Neural cell (in vitro differentiated cells): Measurements from ENCODE around the gene EVC. TPM values are rescaled to one million over a fixed set of nuclear protein-coding genes. Genes with fewer than 3 reads are reported as not detected.
"Not testable (repeated sequence)": the region's sequence is repeated elsewhere in the genome, so short reads cannot be mapped to it uniquely, and the experiment has no call there.

Experiments
- H2AFZ ChIP-seq: fragments of 200-600, 300-800 bp; sonication (generic), shearing (Covaris generic); 2 replicates; pipeline ENCODE4 v1.6.0; 2014; ENCODE audit warnings: low read depth, mild to moderate bottlenecking, antibody characterized with exemption, low read length, moderate library complexity
- H3F3A ChIP-seq: fragments of 200-600 bp; shearing (Covaris generic); 2 replicates; pipeline ENCODE4 v1.6.1; 2016; ENCODE audit warnings: mild to moderate bottlenecking, moderate library complexity, mixed read lengths, antibody characterized with exemption, low read length; ENCODE audit not compliant: insufficient read depth, poor library complexity, severe bottlenecking
- H3K27ac ChIP-seq: fragments of 200-600, 300-800 bp; sonication (generic), shearing (Covaris generic); 2 replicates; pipeline ENCODE4 v1.5.1; 2014; ENCODE audit warnings: mild to moderate bottlenecking, low read length, moderate library complexity
- H3K27me3 ChIP-seq: fragments of 300-800, 200-600 bp; sonication (generic), shearing (Covaris generic); 2 replicates; pipeline ENCODE4 v1.6.0; 2014; ENCODE audit warnings: mild to moderate bottlenecking, low read depth, low read length, moderate library complexity; ENCODE audit not compliant: insufficient read depth
- H3K36me3 ChIP-seq: fragments of 300-800, 200-600 bp; sonication (generic), shearing (Covaris generic); 2 replicates; pipeline ENCODE4 v1.5.1; 2014; ENCODE audit warnings: mild to moderate bottlenecking, antibody characterized with exemption, low read length, moderate library complexity; ENCODE audit not compliant: insufficient read depth
- H3K4me2 ChIP-seq: fragments of 300-800, 200-600 bp; sonication (generic), shearing (Covaris generic); 2 replicates; pipeline ENCODE4 v1.6.0; 2014; ENCODE audit warnings: mild to moderate bottlenecking, low read length
- H3K4me3 ChIP-seq: fragments of 300-800, 200-600 bp; sonication (generic), shearing (Covaris generic); 2 replicates; pipeline ENCODE4 v1.5.1; 2014; ENCODE audit warnings: mild to moderate bottlenecking, low read length, moderate library complexity
- H3K79me2 ChIP-seq: fragments of 200-600 bp; shearing (Covaris generic); replicated peaks from 2 replicates; pipeline ENCODE4 v1.6.0; 2014; ENCODE audit warnings: mild to moderate bottlenecking, low read length, moderate library complexity; ENCODE audit not compliant: insufficient read depth
- H3K9ac ChIP-seq: fragments of 300-800, 200-600 bp; sonication (generic), shearing (Covaris generic); 2 replicates; pipeline ENCODE4 v1.6.1; 2016; ENCODE audit warnings: mild to moderate bottlenecking, low read length, mixed read lengths
- H3K9me2 ChIP-seq: fragments of 200-600 bp; shearing (Covaris generic); 2 replicates; pipeline ENCODE4 v1.6.1; 2016; ENCODE audit warnings: mild to moderate bottlenecking, low read length, mixed read lengths; ENCODE audit not compliant: insufficient read depth
- H3K9me3 ChIP-seq: fragments of 200-600, 300-800 bp; sonication (generic), shearing (Covaris generic); 2 replicates; pipeline ENCODE4 v1.6.1; 2016; ENCODE audit warnings: mild to moderate bottlenecking, mixed run types, low read length, moderate library complexity, mixed read lengths
- H4K20me1 ChIP-seq: fragments of 200-600 bp; shearing (Covaris generic); 2 replicates; pipeline ENCODE4 v1.6.1; 2016; ENCODE audit warnings: mild to moderate bottlenecking, mixed run types; ENCODE audit not compliant: insufficient read depth
- EP300 ChIP-seq: fragments of 450-650 bp; conservative IDR thresholded peaks from 2 replicates; pipeline ENCODE4 v1.6.1; 2014; ENCODE audit warnings: antibody characterized with exemption, mild to moderate bottlenecking, moderate library complexity; ENCODE audit not compliant: poor library complexity, severe bottlenecking
- EZH2 ChIP-seq: fragments of 200-600, 300-800 bp; shearing (Covaris generic), sonication (generic); IDR thresholded peaks from 2 replicates; pipeline ENCODE4 v1.6.1; 2014; ENCODE audit warnings: antibody characterized with exemption, low read length, borderline replicate concordance, mild to moderate bottlenecking; ENCODE audit not compliant: insufficient read depth, poor library complexity, severe bottlenecking
- MXI1 ChIP-seq: fragments of 450-650 bp; conservative IDR thresholded peaks from 2 replicates; pipeline ENCODE4 v1.6.1; 2014; ENCODE audit warnings: antibody characterized with exemption, mild to moderate bottlenecking; ENCODE audit not compliant: poor library complexity, severe bottlenecking
- POLR2AphosphoS5 ChIP-seq: IDR thresholded peaks from 2 replicates; pipeline ENCODE4 v1.6.1; 2012
- RAD21 ChIP-seq: fragments of 450-650 bp; conservative IDR thresholded peaks from 2 replicates; pipeline ENCODE4 v1.6.1; 2014; ENCODE audit warnings: antibody characterized with exemption, mild to moderate bottlenecking, moderate library complexity
- SMC3 ChIP-seq: fragments of 450-650 bp; conservative IDR thresholded peaks from 2 replicates; pipeline ENCODE4 v1.6.1; 2014; ENCODE audit warnings: antibody characterized with exemption, mild to moderate bottlenecking, moderate library complexity; ENCODE audit not compliant: poor library complexity
- TAF1 ChIP-seq: IDR thresholded peaks from 2 replicates; pipeline ENCODE4 v1.6.1; 2012; ENCODE audit warnings: low read depth
- polyA plus RNA-seq: library from polyadenylated mRNA; depleted of rRNA; stranded (reverse); fragments of >200 nt; gene quantifications from 2 replicates; pipeline ENCODE4 v1.2.3, GENCODE V29; 2014
- TF ChIP-seq, protein P1 (sequence below): IDR thresholded peaks from 2 replicates; pipeline ENCODE4 v1.6.1; 2012; ENCODE audit warnings: borderline replicate concordance
- TF ChIP-seq, protein P2 (sequence below): fragments of 450-650 bp; IDR thresholded peaks from 2 replicates; pipeline ENCODE4 v1.5.1; 2014; ENCODE audit warnings: antibody characterized with exemption, mild to moderate bottlenecking, moderate library complexity; ENCODE audit not compliant: poor library complexity, severe bottlenecking

The EVC gene
- polyA plus RNA-seq, 1 donor from 2014 or later, result 0.48 TPM

DNA sequence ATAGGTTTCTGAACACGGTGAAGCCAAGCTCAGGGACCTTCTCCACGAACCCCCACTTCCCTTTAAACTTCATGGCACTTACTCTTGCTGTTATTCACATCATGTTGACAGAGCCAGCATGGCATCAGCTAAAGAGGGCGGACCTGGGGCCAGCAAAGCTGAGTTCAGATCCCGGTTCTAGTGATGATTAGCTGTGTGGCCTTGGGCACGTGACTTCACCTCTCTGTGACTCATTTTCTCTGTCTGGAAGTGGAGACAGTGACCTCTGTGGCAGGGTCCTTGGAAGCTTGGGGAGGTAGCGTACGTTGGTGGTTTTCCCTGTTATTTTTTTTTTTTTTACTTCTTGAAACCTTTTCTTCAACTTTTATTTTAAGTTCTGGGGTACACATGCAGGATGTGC, 13.4 kb downstream of the EVC start:
- no peak overlapping the region for H3K9ac ChIP-seq
- H3K9me2 ChIP-seq, result no peaks in the 10 kb centered on the region
- no peaks in the 10 kb centered on the region for H3K36me3 ChIP-seq
- no peak overlapping the region for H3K4me2 ChIP-seq
- no peaks in the 10 kb centered on the region for H3K9me3 ChIP-seq
- no peaks in the 10 kb centered on the region for H3K79me2 ChIP-seq
- no peaks in the 10 kb centered on the region for H3F3A ChIP-seq
- no peak overlapping the region for H2AFZ ChIP-seq
- no peak for TF ChIP-seq EZH2
- no peak for TF ChIP-seq POLR2AphosphoS5
- TF ChIP-seq SMC3, result no peak
- TF ChIP-seq RAD21, result no peak
- TF ChIP-seq, protein P1, sequence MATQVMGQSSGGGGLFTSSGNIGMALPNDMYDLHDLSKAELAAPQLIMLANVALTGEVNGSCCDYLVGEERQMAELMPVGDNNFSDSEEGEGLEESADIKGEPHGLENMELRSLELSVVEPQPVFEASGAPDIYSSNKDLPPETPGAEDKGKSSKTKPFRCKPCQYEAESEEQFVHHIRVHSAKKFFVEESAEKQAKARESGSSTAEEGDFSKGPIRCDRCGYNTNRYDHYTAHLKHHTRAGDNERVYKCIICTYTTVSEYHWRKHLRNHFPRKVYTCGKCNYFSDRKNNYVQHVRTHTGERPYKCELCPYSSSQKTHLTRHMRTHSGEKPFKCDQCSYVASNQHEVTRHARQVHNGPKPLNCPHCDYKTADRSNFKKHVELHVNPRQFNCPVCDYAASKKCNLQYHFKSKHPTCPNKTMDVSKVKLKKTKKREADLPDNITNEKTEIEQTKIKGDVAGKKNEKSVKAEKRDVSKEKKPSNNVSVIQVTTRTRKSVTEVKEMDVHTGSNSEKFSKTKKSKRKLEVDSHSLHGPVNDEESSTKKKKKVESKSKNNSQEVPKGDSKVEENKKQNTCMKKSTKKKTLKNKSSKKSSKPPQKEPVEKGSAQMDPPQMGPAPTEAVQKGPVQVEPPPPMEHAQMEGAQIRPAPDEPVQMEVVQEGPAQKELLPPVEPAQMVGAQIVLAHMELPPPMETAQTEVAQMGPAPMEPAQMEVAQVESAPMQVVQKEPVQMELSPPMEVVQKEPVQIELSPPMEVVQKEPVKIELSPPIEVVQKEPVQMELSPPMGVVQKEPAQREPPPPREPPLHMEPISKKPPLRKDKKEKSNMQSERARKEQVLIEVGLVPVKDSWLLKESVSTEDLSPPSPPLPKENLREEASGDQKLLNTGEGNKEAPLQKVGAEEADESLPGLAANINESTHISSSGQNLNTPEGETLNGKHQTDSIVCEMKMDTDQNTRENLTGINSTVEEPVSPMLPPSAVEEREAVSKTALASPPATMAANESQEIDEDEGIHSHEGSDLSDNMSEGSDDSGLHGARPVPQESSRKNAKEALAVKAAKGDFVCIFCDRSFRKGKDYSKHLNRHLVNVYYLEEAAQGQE, result no peak
- TF ChIP-seq, protein P2, sequence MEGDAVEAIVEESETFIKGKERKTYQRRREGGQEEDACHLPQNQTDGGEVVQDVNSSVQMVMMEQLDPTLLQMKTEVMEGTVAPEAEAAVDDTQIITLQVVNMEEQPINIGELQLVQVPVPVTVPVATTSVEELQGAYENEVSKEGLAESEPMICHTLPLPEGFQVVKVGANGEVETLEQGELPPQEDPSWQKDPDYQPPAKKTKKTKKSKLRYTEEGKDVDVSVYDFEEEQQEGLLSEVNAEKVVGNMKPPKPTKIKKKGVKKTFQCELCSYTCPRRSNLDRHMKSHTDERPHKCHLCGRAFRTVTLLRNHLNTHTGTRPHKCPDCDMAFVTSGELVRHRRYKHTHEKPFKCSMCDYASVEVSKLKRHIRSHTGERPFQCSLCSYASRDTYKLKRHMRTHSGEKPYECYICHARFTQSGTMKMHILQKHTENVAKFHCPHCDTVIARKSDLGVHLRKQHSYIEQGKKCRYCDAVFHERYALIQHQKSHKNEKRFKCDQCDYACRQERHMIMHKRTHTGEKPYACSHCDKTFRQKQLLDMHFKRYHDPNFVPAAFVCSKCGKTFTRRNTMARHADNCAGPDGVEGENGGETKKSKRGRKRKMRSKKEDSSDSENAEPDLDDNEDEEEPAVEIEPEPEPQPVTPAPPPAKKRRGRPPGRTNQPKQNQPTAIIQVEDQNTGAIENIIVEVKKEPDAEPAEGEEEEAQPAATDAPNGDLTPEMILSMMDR, result no peak
- TF ChIP-seq TAF1, result no peak
- TF ChIP-seq MXI1, result no peak
- TF ChIP-seq EP300, result no peak
- no peak overlapping the region for H3K4me3 ChIP-seq
- no peaks in the 10 kb centered on the region for H3K27me3 ChIP-seq
- H4K20me1 ChIP-seq, result no peaks in the 10 kb centered on the region
- H3K27ac ChIP-seq, result no peak overlapping the region

DNA sequence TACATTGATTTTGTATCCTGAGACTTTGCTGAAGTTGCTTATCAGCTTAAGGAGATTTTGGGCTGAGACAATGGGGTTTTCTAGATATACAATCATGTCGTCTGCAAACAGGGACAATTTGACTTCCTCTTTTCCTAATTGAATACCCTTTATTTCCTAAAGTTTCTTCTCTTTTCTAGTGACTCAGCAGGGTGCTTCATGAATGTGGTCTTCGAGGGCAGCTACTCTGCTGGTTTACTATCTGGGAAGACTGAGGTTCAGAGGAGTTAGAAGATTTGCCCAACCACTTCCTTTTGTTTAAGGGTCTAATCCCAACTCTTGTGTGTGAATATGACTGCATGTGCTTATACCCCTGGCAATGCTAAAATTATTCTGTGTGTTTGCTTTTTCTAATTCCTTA, 17.4 kb downstream of the EVC start:
- not testable (repeated sequence) for H3K36me3 ChIP-seq, H2AFZ ChIP-seq, H3K9me3 ChIP-seq, H3K4me3 ChIP-seq, H3K79me2 ChIP-seq, H3K9ac ChIP-seq, H3K27ac ChIP-seq, H3K27me3 ChIP-seq, H4K20me1 ChIP-seq, H3K9me2 ChIP-seq, H3K4me2 ChIP-seq, H3F3A ChIP-seq

DNA sequence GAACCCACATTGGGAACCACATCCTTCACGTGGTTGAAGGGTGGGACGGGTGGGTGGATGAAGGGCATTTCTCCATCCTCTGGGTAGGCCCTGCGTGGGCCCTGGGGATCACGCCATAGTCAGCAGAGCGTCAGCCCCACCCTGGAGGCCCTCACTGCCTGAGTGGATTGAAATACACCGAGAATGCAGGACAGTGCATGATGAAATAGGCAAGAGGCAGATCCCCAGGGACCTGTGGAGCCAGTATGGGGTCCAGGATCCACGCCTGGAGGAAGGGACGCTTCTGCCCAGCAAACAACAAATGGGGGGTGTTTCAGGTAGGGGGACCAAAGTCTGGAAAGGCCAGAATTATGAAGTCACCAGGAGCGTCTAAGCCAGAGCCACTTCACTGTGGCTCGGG, 19.4 kb downstream of the EVC start:
- no peak overlapping the region for H3K9ac ChIP-seq
- no peaks in the 10 kb centered on the region for H3F3A ChIP-seq
- no peak overlapping the region for H2AFZ ChIP-seq
- H4K20me1 ChIP-seq, result no peaks in the 10 kb centered on the region
- no peak overlapping the region for H3K4me2 ChIP-seq
- no peaks in the 10 kb centered on the region for H3K27me3 ChIP-seq
- H3K9me2 ChIP-seq, result no peaks in the 10 kb centered on the region
- H3K27ac ChIP-seq, result no peak overlapping the region
- H3K4me3 ChIP-seq, result no peak overlapping the region
- H3K36me3 ChIP-seq, result no peaks in the 10 kb centered on the region
- no peaks in the 10 kb centered on the region for H3K9me3 ChIP-seq
- H3K79me2 ChIP-seq, result no peaks in the 10 kb centered on the region
- TF ChIP-seq, protein P2, result no peak
- TF ChIP-seq POLR2AphosphoS5, result no peak
- no peak for TF ChIP-seq EZH2
- TF ChIP-seq, protein P1, result no peak
- TF ChIP-seq RAD21, result no peak
- no peak for TF ChIP-seq MXI1
- TF ChIP-seq EP300, result no peak
- no peak for TF ChIP-seq SMC3
- TF ChIP-seq TAF1, result no peak
